ENCODE data around the gene ASIC5. TPM values are rescaled to one million over a fixed set of nuclear protein-coding genes. Genes with fewer than 3 reads are reported as not detected.

Gene ASIC5, protein sequence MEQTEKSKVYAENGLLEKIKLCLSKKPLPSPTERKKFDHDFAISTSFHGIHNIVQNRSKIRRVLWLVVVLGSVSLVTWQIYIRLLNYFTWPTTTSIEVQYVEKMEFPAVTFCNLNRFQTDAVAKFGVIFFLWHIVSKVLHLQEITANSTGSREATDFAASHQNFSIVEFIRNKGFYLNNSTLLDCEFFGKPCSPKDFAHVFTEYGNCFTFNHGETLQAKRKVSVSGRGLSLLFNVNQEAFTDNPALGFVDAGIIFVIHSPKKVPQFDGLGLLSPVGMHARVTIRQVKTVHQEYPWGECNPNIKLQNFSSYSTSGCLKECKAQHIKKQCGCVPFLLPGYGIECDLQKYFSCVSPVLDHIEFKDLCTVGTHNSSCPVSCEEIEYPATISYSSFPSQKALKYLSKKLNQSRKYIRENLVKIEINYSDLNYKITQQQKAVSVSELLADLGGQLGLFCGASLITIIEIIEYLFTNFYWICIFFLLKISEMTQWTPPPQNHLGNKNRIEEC
- not detected for polyA plus RNA-seq

DNA sequence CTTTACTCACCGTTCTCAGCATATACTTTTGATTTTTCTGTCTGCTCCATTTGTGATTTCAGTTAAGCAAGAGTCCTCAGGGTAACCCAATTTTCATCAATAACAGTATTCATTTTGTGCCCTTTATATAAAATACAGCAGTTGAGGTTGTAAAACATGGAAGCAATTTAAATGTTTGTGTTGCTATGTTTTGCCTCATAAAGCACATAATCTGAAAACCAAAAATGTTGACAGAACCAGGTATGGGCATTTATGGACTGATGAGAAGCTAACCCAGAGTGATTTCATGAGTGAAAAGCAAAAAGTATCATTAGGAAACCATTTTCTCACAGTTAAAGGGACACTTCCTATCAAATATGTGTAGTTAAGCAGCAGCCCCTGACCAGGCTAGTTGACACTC, at the start of gene ASIC5:
TSS of gene ASIC5 (minus strand) at position 101 of the 400 bp plus-strand sequence. CDS start at position 50, 51 bp downstream.
- H3K27ac ChIP-seq (ENCODE audit: low read depth in 2 of 2, low read length in 1 of 2): no peak within 1 kb of the TSS
- 0 to 5% methylated on average over 1 of the region's 1 CpG for WGBS, 2 donors
- no peaks in the 10 kb centered on the region for H3K4me1 ChIP-seq (ENCODE audit: control insufficient read depth in 2 of 2, insufficient read depth in 2 of 2, low read length in 1 of 2)
- H3K27me3 ChIP-seq (ENCODE audit: control insufficient read depth in 1 of 2, insufficient read depth in 2 of 2, low read length in 2 of 2): no peaks in the 10 kb centered on the region
- H3K9me3 ChIP-seq (ENCODE audit: control insufficient read depth in 2 of 2, insufficient read depth in 1 of 2, low read depth in 1 of 2, low read length in 1 of 2): no peaks in the 10 kb centered on the region
- H3K36me3 ChIP-seq (ENCODE audit: control insufficient read depth in 2 of 2, insufficient read depth in 2 of 2, low read length in 1 of 2): no peaks in the 10 kb centered on the region
- H3K4me3 ChIP-seq (ENCODE audit: low read depth in 1 of 2, low read length in 2 of 2): no peak within 1 kb of the TSS

GRCh38 chr4:155914782-155915181, 48.7 kb upstream of the ASIC5 start:
- no peaks in the 10 kb centered on the region for H3K36me3 ChIP-seq (ENCODE audit: control insufficient read depth in 2 of 2, insufficient read depth in 2 of 2, low read length in 1 of 2)
- WGBS, 2 donors: 46 to 54% methylated on average over 5 of the region's 5 CpGs

GRCh38 chr4:155911905-155912304, 45.8 kb upstream of the ASIC5 start:
- Histone ChIP-seq H3K36me3 (ENCODE audit: control insufficient read depth in 2 of 2, insufficient read depth in 2 of 2, low read length in 1 of 2) (no peaks in the 10 kb centered on the region), H3K27me3 (ENCODE audit: control insufficient read depth in 1 of 2, insufficient read depth in 2 of 2, low read length in 2 of 2) (no peaks in the 10 kb centered on the region), H3K4me1 (ENCODE audit: control insufficient read depth in 2 of 2, insufficient read depth in 2 of 2, low read length in 1 of 2) (no peaks in the 10 kb centered on the region), H3K9me3 (ENCODE audit: control insufficient read depth in 2 of 2, insufficient read depth in 1 of 2, low read depth in 1 of 2, low read length in 1 of 2) (no peaks in the 10 kb centered on the region), H3K27ac (ENCODE audit: low read depth in 2 of 2, low read length in 1 of 2) (no peak overlapping the region), H3K4me3 (ENCODE audit: low read depth in 1 of 2, low read length in 2 of 2) (no peak overlapping the region)
- 85 to 88% methylated on average over 1 of the region's 1 CpG for WGBS, 2 donors

More at GRCh38 chr4:155914782-155915181, 48.7 kb upstream of the ASIC5 start:
- Histone ChIP-seq H3K4me1 (ENCODE audit: control insufficient read depth in 2 of 2, insufficient read depth in 2 of 2, low read length in 1 of 2) (no peaks in the 10 kb centered on the region), H3K4me3 (ENCODE audit: low read depth in 1 of 2, low read length in 2 of 2) (no peak overlapping the region), H3K27ac (ENCODE audit: low read depth in 2 of 2, low read length in 1 of 2) (no peak overlapping the region), H3K9me3 (ENCODE audit: control insufficient read depth in 2 of 2, insufficient read depth in 1 of 2, low read depth in 1 of 2, low read length in 1 of 2) (no peaks in the 10 kb centered on the region), H3K27me3 (ENCODE audit: control insufficient read depth in 1 of 2, insufficient read depth in 2 of 2, low read length in 2 of 2) (no peaks in the 10 kb centered on the region)

- H3K4me1 ChIP-seq (ENCODE audit: control insufficient read depth in 2 of 2, insufficient read depth in 2 of 2, low read length in 1 of 2): no peaks in the 10 kb centered on the region
- H3K9me3 ChIP-seq (ENCODE audit: control insufficient read depth in 2 of 2, insufficient read depth in 1 of 2, low read depth in 1 of 2, low read length in 1 of 2): no peaks in the 10 kb centered on the region
- no peaks in the 10 kb centered on the region for H3K27me3 ChIP-seq (ENCODE audit: control insufficient read depth in 1 of 2, insufficient read depth in 2 of 2, low read length in 2 of 2)
- no peaks in the 10 kb centered on the region for H3K36me3 ChIP-seq (ENCODE audit: control insufficient read depth in 2 of 2, insufficient read depth in 2 of 2, low read length in 1 of 2)
- H3K4me3 ChIP-seq (ENCODE audit: low read depth in 1 of 2, low read length in 2 of 2): no peak overlapping the region
- WGBS, 2 donors: 91 to 93% methylated on average over 3 of the region's 3 CpGs
- H3K27ac ChIP-seq (ENCODE audit: low read depth in 2 of 2, low read length in 1 of 2): no peak overlapping the region
Measured at GRCh38 chr4:155909615-155910226, 43.6 kb upstream of the ASIC5 start.

DNA sequence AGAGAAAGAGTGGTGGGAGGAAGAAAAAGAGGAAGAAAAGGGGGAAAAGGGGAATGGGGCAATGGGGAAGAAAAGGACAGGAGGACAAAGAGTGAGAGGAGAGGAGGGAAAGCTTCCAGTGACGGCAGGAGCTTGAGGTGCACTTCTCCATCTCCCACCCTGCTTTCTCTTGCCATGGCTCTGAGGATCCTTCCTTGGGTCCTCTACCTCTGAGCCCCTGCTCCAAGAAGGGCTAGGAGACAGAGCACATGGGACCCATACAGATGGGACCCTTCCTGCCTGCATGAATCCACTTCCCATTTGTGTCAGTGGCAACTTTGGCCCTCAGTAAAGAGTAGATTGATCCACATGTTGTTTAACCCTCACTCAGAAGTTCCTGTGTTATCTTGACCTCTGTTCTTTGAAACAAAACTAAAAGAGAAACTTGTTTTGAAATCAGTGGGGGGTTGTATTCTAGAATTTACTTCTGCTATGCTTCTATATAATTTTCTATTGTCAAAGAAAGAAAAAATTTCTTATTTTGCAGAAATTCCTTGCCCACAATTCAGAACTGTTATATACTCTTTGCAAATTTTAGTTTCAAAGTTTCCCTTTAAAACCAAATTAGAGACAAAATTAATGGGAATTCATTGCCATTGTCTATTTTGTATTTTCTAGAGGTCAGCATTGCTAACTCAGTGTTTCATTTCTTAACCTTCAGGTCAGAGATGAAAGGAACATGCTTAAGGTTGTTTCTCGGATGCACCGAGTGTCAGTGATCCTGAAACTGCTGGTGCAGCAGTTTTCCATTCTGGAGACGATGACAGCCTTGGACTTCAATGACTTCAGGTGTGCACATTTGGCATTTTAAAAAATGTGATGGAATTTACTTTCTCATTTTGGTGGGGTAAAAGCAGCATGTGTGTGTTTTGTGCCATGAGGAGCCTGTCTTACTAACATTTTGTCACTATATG, 42.4 kb upstream of the ASIC5 start:
- no peaks in the 10 kb centered on the region for H3K4me1 ChIP-seq (ENCODE audit: control insufficient read depth in 2 of 2, insufficient read depth in 2 of 2, low read length in 1 of 2)
- H3K27ac ChIP-seq (ENCODE audit: low read depth in 2 of 2, low read length in 1 of 2): no peak overlapping the region
- no peaks in the 10 kb centered on the region for H3K36me3 ChIP-seq (ENCODE audit: control insufficient read depth in 2 of 2, insufficient read depth in 2 of 2, low read length in 1 of 2)
- no peaks in the 10 kb centered on the region for H3K9me3 ChIP-seq (ENCODE audit: control insufficient read depth in 2 of 2, insufficient read depth in 1 of 2, low read depth in 1 of 2, low read length in 1 of 2)
- no peak overlapping the region for H3K4me3 ChIP-seq (ENCODE audit: low read depth in 1 of 2, low read length in 2 of 2)
- WGBS, 2 donors: 86 to 87% methylated on average over 4 of the region's 4 CpGs
- H3K27me3 ChIP-seq (ENCODE audit: control insufficient read depth in 1 of 2, insufficient read depth in 2 of 2, low read length in 2 of 2): no peaks in the 10 kb centered on the region

DNA sequence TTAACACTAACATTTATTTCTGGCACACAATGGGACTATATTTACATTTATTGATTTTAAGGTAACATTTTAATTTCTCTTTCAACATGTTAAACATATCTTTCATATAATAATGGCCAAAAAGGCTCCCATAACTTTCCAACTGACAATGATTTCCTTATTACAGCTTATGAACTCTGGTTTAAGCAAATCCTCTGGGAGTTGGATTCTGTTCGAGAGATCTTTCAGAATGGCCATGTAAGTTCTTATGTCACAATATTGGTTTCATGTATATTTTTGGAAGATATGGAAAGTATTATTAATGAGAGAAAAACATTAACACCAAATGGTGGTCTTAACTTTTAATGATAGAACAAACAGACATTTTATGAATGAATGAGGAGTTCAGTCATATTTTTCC, 41.5 kb upstream of the ASIC5 start:
- no peak overlapping the region for H3K4me3 ChIP-seq (ENCODE audit: low read depth in 1 of 2, low read length in 2 of 2)
- no peaks in the 10 kb centered on the region for H3K27me3 ChIP-seq (ENCODE audit: control insufficient read depth in 1 of 2, insufficient read depth in 2 of 2, low read length in 2 of 2)
- H3K4me1 ChIP-seq (ENCODE audit: control insufficient read depth in 2 of 2, insufficient read depth in 2 of 2, low read length in 1 of 2): no peaks in the 10 kb centered on the region
- H3K36me3 ChIP-seq (ENCODE audit: control insufficient read depth in 2 of 2, insufficient read depth in 2 of 2, low read length in 1 of 2): no peaks in the 10 kb centered on the region
- H3K27ac ChIP-seq (ENCODE audit: low read depth in 2 of 2, low read length in 1 of 2): no peak overlapping the region
- WGBS, 2 donors: 82 to 86% methylated on average over 1 of the region's 1 CpG
- no peaks in the 10 kb centered on the region for H3K9me3 ChIP-seq (ENCODE audit: control insufficient read depth in 2 of 2, insufficient read depth in 1 of 2, low read depth in 1 of 2, low read length in 1 of 2)

- H3K27ac ChIP-seq (ENCODE audit: low read depth in 2 of 2, low read length in 1 of 2): no peak overlapping the region
- 28 to 53% methylated on average over 6 of the region's 6 CpGs for WGBS, 2 donors
- H3K4me1 ChIP-seq (ENCODE audit: control insufficient read depth in 2 of 2, insufficient read depth in 2 of 2, low read length in 1 of 2): no peaks in the 10 kb centered on the region
- H3K27me3 ChIP-seq (ENCODE audit: control insufficient read depth in 1 of 2, insufficient read depth in 2 of 2, low read length in 2 of 2): no peaks in the 10 kb centered on the region
- H3K9me3 ChIP-seq (ENCODE audit: control insufficient read depth in 2 of 2, insufficient read depth in 1 of 2, low read depth in 1 of 2, low read length in 1 of 2): no peaks in the 10 kb centered on the region
- H3K4me3 ChIP-seq (ENCODE audit: low read depth in 1 of 2, low read length in 2 of 2): no peak overlapping the region
- no peaks in the 10 kb centered on the region for H3K36me3 ChIP-seq (ENCODE audit: control insufficient read depth in 2 of 2, insufficient read depth in 2 of 2, low read length in 1 of 2)
Measured at GRCh38 chr4:155906554-155907247, 40.6 kb upstream of the ASIC5 start.

GRCh38 chr4:155904331-155904730, 38.3 kb upstream of the ASIC5 start:
- H3K4me3 ChIP-seq (ENCODE audit: low read depth in 1 of 2, low read length in 2 of 2): no peak overlapping the region
- WGBS, 2 donors: 42 to 68% methylated on average over 3 of the region's 3 CpGs
- H3K36me3 ChIP-seq (ENCODE audit: control insufficient read depth in 2 of 2, insufficient read depth in 2 of 2, low read length in 1 of 2): no peaks in the 10 kb centered on the region
- no peaks in the 10 kb centered on the region for H3K4me1 ChIP-seq (ENCODE audit: control insufficient read depth in 2 of 2, insufficient read depth in 2 of 2, low read length in 1 of 2)
- no peak overlapping the region for H3K27ac ChIP-seq (ENCODE audit: low read depth in 2 of 2, low read length in 1 of 2)
- no peaks in the 10 kb centered on the region for H3K27me3 ChIP-seq (ENCODE audit: control insufficient read depth in 1 of 2, insufficient read depth in 2 of 2, low read length in 2 of 2)
- H3K9me3 ChIP-seq (ENCODE audit: control insufficient read depth in 2 of 2, insufficient read depth in 1 of 2, low read depth in 1 of 2, low read length in 1 of 2): no peaks in the 10 kb centered on the region

DNA sequence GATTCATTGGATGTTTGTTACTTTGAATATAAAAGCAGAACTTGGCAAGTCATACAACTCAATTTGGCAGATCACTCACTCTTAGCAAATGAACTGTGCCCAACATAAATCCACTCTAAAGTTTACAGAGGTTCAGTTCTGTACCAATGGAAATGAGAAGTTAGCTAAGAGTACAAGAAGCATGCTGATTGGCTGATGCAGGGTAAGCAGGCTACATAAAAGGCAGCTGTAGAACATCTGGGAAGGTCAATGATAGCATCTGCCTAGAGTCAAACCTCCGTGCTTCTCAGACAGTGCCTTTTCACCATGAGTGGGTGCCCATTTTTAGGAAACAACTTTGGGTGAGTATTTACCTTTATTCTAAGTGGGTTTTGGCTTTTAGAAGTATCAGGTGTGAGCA, 37.4 kb upstream of the ASIC5 start, which contains the start of gene TDO2:
TSS of gene TDO2 (plus strand) at position 244 of the 400 bp plus-strand sequence. CDS start at position 307, 63 bp downstream.
- Histone ChIP-seq H3K27me3 (ENCODE audit: control insufficient read depth in 1 of 2, insufficient read depth in 2 of 2, low read length in 2 of 2) (no peaks in the 10 kb centered on the region), H3K36me3 (ENCODE audit: control insufficient read depth in 2 of 2, insufficient read depth in 2 of 2, low read length in 1 of 2) (no peaks in the 10 kb centered on the region), H3K4me1 (ENCODE audit: control insufficient read depth in 2 of 2, insufficient read depth in 2 of 2, low read length in 1 of 2) (no peaks in the 10 kb centered on the region), H3K9me3 (ENCODE audit: control insufficient read depth in 2 of 2, insufficient read depth in 1 of 2, low read depth in 1 of 2, low read length in 1 of 2) (no peaks in the 10 kb centered on the region), H3K27ac (ENCODE audit: low read depth in 2 of 2, low read length in 1 of 2) (no peak within 1 kb of the TSS), H3K4me3 (ENCODE audit: low read depth in 1 of 2, low read length in 2 of 2) (no peak within 1 kb of the TSS)
- 40 to 47% methylated on average over 1 of the region's 1 CpG for WGBS, 2 donors

All from esophagus (tissue), 2 donors.